Islet of Langerhans (tissue), 1 donor: Measurements from ENCODE around the gene GP9.

Experiments
- FAIRE-seq: peaks from one replicate; lab custom pipeline; 2011; peaks lifted over from hg19 to GRCh38; lab: Jason Lieb, UNC

Gene GP9

GRCh38 chr3:129060276-129061022 is at the start of gene GP9:
GP9 (plus strand) TSS chr3:129060779; CDS start chr3:129061740, 961 bp downstream.
- FAIRE-seq, result no peak

GRCh38 chr3:129013491-129013891 is 47.1 kb upstream of the GP9 start:
- FAIRE-seq, result no peak

- FAIRE-seq, result no peak
These were observed 46.4 kb upstream of the GP9 start for GRCh38 chr3:129014148-129014547.

GRCh38 chr3:129014793-129015345 is 45.7 kb upstream of the GP9 start:
- no peak for FAIRE-seq

GRCh38 chr3:129015388-129016105 is 45.0 kb upstream of the GP9 start:
- FAIRE-seq, result no peak

GRCh38 chr3:129016356-129016719 is 44.2 kb upstream of the GP9 start:
- FAIRE-seq, result no peak

GRCh38 chr3:129016720-129017483 is 43.7 kb upstream of the GP9 start:
- FAIRE-seq, result no peak

GRCh38 chr3:129017484-129017899 is 43.1 kb upstream of the GP9 start:
- no peak for FAIRE-seq

GRCh38 chr3:129018271-129018670 is 42.3 kb upstream of the GP9 start:
- FAIRE-seq, result no peak

- no peak for FAIRE-seq
These were observed 41.8 kb upstream of the GP9 start for GRCh38 chr3:129018751-129019150.

GRCh38 chr3:129019266-129019665 is 41.3 kb upstream of the GP9 start:
- no peak for FAIRE-seq

GRCh38 chr3:129020691-129021090 is 39.9 kb upstream of the GP9 start:
- FAIRE-seq, result no peak

- no peak for FAIRE-seq
These were observed 39.4 kb upstream of the GP9 start for GRCh38 chr3:129021140-129021551.

- FAIRE-seq, result no peak
These were observed 38.2 kb upstream of the GP9 start for GRCh38 chr3:129022114-129023007.

GRCh38 chr3:129023008-129023358 is 37.6 kb upstream of the GP9 start:
- FAIRE-seq, result no peak

GRCh38 chr3:129023909-129024308 is 36.7 kb upstream of the GP9 start:
- no peak for FAIRE-seq

GRCh38 chr3:129025108-129025507 is 35.5 kb upstream of the GP9 start:
- no peak for FAIRE-seq

GRCh38 chr3:129025691-129026435 is 34.7 kb upstream of the GP9 start:
- no peak for FAIRE-seq

- no peak for FAIRE-seq
These were observed 33.6 kb upstream of the GP9 start for GRCh38 chr3:129026728-129027543.

- no peak for FAIRE-seq
These were observed 33.1 kb upstream of the GP9 start for GRCh38 chr3:129027544-129027880.
